HUDEP-2 (cell line): ENCODE measurements around the gene PTPRN2.
"Not testable (repeated sequence)": the region's sequence is repeated elsewhere in the genome, so short reads cannot be mapped to it uniquely, and the experiment has no call there.

Experiments used
- DNase-seq, 76 experiments: peaks; one replicate each; lab custom pipeline; 2025; ENCODE audit not compliant: unreplicated experiment in 76 of 76; lab: John Stamatoyannopoulos, UW

PTPRN2 gene

DNA sequence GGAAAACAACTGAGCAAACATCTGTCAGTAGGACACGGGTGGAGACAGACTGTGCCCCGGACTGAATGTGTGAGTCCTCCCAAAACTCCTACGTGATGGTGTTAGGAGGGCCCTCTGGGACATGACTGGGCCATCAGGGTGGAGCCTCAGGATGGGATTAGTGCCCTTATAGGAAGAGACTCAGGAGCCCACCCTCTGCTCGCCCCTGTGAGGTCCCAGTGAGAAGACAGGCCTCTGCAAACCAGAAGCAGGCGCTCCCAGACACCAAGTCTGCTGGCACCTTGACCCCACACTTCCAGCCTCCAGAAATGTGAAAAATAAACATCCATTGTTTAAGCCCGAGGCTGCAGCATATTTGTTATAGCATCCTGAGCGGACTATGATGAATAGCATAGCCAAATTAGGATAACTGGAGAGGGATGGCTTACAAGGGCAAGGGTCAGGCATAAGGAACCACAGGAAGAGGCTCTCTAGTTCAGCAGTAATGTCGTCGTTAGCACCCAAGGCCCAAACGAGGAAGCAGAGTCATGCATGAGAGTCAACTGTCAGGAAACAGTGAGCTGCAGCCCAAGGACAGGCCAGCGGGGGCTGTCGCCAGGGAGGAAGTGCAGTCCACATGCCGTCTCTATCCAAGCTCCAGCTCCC lies 50.6 kb downstream of the PTPRN2 start:
- DNase-seq, result no peak

GRCh38 chr7:158535079-158535478 lies 52.5 kb downstream of the PTPRN2 start:
- no peak for DNase-seq

GRCh38 chr7:158534598-158534997 lies 53.0 kb downstream of the PTPRN2 start:
- DNase-seq, result no peak

DNA sequence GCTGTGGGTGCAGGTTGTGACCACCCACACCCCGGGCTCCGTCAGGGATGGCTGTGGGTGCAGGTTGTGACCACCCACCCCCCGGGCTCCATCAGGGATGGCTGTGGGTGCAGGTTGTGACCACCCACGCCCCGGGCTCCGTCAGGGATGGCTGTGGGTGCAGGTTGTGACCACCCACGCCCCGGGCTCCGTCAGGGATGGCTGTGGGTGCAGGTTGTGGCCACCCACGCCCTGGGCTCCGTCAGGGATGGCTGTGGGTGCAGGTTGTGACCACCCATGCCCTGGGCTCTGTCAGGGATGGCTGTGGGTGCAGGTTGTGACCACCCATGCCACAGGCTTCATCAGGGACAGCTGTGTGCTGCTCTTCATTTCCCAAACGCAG lies 53.5 kb downstream of the PTPRN2 start:
- DNase-seq, result not testable (repeated sequence)

- DNase-seq, result no peak
These were observed 54.1 kb downstream of the PTPRN2 start for GRCh38 chr7:158533386-158534133.

GRCh38 chr7:158532093-158532627 lies 55.5 kb downstream of the PTPRN2 start:
- DNase-seq, result no peak

- no peak for DNase-seq
These were observed 56.0 kb downstream of the PTPRN2 start for GRCh38 chr7:158531661-158532060.

DNA sequence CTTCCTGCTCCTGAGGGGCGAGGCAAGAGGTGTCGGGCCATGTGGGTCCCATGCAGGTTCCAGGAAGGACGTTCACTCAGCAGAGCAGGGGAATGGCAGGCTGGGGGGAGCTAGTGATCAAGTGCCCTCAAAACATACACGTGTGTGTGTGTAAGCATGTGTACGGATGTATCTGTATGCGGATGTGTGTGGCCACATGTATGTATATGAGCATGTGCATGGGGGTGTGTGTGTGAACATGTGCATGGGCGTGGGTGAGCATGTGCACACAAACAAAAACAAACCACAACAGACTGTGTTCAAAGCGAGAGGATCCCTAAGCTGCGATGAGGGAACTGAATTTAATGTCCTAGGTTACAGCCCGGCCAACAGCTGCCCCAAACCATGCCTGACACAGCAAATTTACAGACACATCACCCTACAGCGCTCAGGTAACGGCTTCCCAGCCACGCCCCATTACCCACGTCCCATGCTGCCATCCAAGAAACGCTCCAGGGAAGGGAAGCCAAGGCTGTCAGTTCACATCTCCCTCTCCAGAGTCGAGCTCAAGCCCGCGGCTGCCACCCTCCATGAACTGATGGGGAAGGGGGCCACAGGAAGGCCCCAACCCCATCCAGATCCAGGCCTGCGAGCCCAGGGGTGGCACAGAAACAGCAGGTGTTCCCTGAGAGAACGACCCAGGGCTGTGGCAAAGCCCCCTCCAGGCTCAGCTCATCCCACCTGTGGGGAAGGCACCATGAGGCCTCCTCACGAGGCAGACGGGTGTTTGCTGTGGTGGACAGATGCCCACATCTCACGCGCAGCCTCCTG lies 56.6 kb downstream of the PTPRN2 start:
- DNase-seq, result no peak

DNA sequence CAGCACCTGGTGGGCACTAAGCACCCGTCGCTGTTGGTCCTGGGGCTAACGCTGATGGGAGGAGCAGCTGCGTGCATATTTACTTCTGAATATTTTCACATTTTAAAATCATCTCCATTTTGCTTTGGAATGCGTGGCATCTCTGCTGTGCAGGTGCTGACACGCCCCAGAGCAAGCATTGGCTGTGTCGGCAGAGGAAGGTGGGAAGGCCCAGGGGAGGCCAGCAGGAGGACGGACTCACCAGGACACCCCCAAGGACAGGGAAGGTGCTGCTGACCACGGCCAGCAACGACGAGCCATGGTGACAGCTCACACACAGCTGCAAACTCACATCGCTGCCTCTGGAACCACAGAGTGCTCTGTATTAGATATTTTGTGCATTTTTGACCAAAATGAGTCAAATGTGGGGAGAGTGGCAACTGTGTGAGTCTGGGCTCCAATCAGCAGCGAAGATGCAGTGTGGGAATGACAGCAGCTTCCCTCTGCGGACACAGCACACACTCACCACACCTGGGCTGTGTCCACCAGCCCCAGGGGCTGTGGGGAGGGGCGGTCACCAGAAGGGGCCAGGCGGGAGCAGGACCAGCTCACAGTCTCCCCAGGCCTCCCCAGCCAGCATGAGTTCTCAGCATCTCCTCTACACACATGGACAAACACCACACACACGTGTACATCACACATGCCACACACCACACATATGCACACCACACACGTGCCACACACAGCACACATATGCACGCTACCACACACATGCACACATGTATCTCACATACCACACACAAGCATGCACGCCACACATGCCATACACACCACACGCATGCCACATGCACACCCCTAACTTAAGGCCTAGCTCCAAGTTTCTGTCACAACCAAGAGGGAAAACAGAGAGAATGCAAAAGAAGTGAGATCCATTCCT lies 58.2 kb downstream of the PTPRN2 start:
- no peak for DNase-seq

DNA sequence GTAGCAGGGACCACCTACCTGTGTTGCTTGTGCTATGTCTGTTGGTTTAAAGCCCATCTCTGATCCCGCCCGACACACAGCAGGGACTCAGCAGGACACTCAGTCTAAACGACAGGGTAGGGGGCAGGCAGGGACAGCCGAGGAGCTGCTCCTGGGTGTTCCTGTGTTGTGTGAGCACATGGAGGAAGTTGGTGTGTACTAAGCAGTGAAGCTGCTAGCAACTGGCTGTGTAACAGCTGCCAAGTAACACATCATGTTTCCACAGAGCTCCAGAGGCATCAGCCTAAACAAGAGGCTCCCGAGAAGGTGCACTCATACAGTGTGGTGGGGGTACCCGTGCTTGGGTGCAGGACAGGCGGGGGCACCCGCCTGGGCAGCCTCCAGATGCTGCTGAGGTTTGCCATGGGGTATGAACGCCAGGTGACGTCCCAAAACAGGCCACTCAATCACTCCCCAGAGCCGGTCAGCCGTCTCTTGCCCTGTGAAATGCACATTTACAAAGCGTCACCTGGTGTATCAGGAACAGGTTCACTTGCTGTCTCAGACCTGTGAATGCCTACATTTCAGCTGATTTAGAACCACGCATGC lies 59.6 kb downstream of the PTPRN2 start:
- DNase-seq, result no peak

GRCh38 chr7:158527495-158527894 lies 60.1 kb downstream of the PTPRN2 start:
- DNase-seq, result no peak

GRCh38 chr7:158527038-158527437 lies 60.6 kb downstream of the PTPRN2 start:
- DNase-seq, result no peak

DNA sequence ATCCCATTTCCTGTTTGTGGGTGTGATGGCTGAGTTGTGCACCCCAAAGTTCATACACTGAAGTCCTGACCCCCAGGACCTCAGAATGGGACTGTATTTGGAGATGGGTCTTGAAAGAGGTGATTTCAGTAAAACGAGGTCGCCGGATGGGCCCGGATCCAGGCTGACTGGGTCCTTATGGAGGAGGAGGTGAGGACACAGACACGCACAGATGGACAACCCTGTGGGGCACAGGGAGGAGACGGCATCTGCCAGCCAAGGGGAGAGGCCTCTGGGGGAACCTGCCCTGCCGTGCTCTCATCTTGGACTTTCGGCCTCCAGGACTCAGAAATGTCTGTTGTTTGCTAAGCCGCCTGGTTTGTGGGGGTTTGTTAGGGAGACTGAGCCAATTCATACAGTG lies 61.1 kb downstream of the PTPRN2 start:
- no peak for DNase-seq

DNA sequence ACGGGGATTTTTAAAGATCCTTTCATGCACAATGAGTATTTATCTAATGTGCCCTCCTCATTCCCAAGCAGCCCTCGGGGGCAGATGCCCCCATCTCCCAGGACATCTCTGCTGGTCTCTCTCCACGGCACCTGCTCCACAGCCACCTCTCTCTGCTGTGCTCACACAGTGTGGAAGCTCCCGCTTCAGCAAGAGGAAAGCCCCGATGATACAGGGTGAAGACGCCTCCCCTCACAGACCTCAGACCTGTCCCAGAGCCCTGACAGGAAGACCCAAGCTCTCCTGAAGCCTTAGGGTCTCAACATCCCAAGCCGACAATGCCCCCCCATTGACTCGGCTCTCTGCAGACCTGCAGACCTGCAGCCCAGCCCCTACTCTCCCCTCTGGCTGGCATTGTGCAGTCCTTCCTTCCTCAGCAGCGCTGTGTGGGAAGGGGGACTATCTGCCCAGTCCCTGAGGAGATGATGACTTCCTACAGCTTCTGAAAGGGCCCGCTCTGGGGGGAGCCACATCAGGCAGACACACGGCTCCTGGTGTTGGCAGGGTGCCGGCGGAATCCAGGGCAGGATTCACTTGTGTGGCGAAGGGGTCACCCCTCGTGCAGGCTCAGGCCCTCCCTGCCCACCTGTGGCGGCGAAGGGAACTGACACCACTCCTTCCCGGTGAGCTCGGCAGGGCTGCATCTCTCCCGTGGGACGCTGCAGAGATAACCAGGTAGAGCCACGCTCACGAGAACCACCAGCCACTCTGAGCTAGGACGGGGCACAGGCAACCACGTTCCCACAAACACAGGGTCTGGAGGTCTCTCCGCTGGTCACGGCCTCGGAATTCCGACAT lies 61.8 kb downstream of the PTPRN2 start:
- DNase-seq, result no peak

DNA sequence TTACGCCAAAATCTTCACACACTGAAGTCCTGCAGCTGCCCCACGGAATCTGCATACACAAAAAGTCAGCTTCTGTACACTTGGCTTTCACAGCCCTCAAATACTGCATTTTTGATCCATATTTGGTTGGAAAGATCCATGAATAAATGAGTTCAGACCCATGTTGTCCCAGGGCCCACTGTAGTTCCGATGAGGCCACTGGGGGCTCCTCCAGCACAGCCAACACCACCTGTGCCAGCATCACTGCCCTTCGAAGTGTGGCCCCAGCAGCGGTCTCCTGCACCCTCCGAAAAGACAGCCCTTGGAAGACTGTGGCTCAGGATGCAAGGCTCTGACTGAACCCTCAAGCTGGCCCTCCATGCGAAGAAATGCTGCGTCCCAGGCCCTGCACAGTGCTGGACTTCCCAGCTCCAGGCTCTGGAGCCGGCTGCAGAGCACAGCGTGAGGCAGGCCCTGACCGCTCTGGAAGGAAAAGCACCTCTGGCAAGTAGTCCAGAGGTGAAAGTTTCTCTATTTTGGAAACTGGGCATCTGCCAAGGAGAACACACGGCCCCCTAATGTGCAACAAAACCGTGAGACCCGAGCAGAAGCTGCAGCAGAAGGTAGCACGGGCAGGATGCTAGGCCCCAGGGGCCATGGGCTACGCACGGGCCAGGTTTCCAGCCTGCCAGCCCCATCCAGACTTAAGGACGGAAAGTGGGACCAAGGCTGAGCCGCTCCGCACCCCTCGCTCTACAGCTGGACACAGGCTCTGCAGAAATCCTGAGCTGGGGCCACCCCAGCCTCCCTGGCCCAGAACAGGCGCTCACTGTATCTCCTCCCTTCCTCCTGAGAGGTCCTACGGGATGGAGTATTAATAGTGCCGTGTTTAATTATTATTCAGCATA lies 62.6 kb downstream of the PTPRN2 start:
- DNase-seq, result no peak

DNA sequence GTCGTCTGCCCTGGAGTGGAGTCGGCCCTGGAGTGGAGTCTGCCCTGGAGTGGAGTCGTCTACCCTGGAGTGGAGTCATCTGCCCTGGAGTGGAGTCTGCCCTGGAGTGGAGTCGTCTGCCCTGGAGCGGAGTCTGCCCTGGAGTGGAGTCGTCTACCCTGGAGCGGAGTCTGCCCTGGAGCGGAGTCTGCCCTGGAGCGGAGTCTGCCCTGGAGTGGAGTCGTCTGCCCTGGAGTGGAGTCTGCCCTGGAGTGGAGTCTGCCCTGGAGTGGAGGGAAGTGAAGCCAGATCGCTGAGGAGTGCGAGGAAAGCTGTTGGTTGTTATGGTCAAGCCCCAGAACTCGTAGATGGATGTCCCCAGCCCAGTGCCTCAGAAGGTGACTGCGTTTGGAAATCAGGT lies 63.3 kb downstream of the PTPRN2 start:
- not testable (repeated sequence) for DNase-seq

DNA sequence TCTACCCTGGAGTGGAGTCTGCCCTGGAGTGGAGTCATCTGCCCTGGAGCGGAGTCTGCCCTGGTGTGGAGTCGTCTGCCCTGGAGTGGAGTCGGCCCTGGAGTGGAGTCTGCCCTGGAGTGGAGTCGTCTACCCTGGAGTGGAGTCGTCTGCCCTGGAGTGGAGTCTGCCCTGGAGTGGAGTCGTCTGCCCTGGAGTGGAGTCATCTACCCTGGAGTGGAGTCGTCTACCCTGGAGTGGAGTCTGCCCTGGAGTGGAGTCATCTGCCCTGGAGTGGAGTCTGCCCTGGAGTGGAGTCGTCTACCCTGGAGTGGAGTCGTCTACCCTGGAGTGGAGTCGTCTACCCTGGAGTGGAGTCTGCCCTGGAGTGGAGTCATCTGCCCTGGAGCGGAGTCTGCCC lies 63.7 kb downstream of the PTPRN2 start:
- DNase-seq, result not testable (repeated sequence)
